ENCODE results near the gene HSD17B13.

HSD17B13 gene

DNA sequence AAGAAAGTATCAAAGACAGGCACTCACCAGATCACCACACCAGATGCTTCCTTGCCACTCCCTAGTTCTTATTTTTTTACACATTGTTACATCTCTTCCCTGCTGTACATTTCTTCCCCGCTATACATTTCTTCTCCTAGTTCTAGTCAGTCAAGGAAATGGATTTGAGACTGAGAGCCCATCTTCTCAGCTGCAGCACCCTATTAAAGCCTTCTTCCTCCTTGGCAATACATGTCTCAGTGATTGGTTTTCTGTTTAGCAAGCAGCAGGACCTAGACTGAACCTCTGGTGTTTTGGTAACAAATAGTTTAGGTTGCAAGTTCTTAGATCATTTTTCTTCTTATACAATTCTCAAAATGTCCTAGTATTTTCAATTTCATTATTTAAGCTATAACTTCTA is 66.9 kb downstream of the HSD17B13 start:
- no peak for ATAC-seq
- no peak for TF ChIP-seq OSR1 (CRISPR knock-in tag; IDR thresholded peaks at IDR 0.05)
- no peak for TF ChIP-seq ARNTL (CRISPR knock-in tag; IDR thresholded peaks at IDR 0.05; ENCODE audit: borderline replicate concordance, low read depth)
- TF ChIP-seq, protein P1, sequence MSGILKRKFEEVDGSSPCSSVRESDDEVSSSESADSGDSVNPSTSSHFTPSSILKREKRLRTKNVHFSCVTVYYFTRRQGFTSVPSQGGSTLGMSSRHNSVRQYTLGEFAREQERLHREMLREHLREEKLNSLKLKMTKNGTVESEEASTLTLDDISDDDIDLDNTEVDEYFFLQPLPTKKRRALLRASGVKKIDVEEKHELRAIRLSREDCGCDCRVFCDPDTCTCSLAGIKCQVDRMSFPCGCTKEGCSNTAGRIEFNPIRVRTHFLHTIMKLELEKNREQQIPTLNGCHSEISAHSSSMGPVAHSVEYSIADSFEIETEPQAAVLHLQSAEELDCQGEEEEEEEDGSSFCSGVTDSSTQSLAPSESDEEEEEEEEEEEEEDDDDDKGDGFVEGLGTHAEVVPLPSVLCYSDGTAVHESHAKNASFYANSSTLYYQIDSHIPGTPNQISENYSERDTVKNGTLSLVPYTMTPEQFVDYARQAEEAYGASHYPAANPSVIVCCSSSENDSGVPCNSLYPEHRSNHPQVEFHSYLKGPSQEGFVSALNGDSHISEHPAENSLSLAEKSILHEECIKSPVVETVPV (CRISPR knock-in tag; IDR thresholded peaks at IDR 0.05): no peak
- no peak for TF ChIP-seq CREB5 (CRISPR knock-in tag; IDR thresholded peaks at IDR 0.05; ENCODE audit: low read depth)
- TF ChIP-seq, protein P2, sequence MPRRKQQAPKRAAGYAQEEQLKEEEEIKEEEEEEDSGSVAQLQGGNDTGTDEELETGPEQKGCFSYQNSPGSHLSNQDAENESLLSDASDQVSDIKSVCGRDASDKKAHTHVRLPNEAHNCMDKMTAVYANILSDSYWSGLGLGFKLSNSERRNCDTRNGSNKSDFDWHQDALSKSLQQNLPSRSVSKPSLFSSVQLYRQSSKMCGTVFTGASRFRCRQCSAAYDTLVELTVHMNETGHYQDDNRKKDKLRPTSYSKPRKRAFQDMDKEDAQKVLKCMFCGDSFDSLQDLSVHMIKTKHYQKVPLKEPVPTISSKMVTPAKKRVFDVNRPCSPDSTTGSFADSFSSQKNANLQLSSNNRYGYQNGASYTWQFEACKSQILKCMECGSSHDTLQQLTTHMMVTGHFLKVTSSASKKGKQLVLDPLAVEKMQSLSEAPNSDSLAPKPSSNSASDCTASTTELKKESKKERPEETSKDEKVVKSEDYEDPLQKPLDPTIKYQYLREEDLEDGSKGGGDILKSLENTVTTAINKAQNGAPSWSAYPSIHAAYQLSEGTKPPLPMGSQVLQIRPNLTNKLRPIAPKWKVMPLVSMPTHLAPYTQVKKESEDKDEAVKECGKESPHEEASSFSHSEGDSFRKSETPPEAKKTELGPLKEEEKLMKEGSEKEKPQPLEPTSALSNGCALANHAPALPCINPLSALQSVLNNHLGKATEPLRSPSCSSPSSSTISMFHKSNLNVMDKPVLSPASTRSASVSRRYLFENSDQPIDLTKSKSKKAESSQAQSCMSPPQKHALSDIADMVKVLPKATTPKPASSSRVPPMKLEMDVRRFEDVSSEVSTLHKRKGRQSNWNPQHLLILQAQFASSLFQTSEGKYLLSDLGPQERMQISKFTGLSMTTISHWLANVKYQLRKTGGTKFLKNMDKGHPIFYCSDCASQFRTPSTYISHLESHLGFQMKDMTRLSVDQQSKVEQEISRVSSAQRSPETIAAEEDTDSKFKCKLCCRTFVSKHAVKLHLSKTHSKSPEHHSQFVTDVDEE (CRISPR knock-in tag; IDR thresholded peaks at IDR 0.05): no peak
- no peak for TF ChIP-seq RARB (CRISPR knock-in tag; IDR thresholded peaks at IDR 0.05)
- TF ChIP-seq ZNF70 (CRISPR knock-in tag; IDR thresholded peaks at IDR 0.05): no peak
- no peak for TF ChIP-seq CSDC2 (CRISPR knock-in tag; IDR thresholded peaks at IDR 0.05)
- no peak for TF ChIP-seq TOX (CRISPR knock-in tag; IDR thresholded peaks at IDR 0.05; ENCODE audit: borderline replicate concordance)
- TF ChIP-seq GLIS3 (CRISPR knock-in tag; IDR thresholded peaks at IDR 0.05): no peak
- TF ChIP-seq ZFP3 (CRISPR knock-in tag; IDR thresholded peaks at IDR 0.05): no peak
- TF ChIP-seq TCF4 (CRISPR knock-in tag; IDR thresholded peaks at IDR 0.05; ENCODE audit: borderline replicate concordance): no peak
- TF ChIP-seq ESRRG (CRISPR knock-in tag; IDR thresholded peaks at IDR 0.05): no peak
- no peak for TF ChIP-seq BACH2 (CRISPR knock-in tag; IDR thresholded peaks at IDR 0.05; ENCODE audit: borderline replicate concordance)
- TF ChIP-seq PPARA (CRISPR knock-in tag; IDR thresholded peaks at IDR 0.05; ENCODE audit: borderline replicate concordance): no peak
- no peak for TF ChIP-seq PATZ1 (CRISPR knock-in tag; IDR thresholded peaks at IDR 0.05; ENCODE audit: borderline replicate concordance)
- no peak for TF ChIP-seq ZNF565 (CRISPR knock-in tag; conservative IDR thresholded peaks at IDR 0.05; ENCODE audit: low read depth)
